Measurements from ENCODE around the gene RNF150.
"Not testable (repeated sequence)": the region's sequence is repeated elsewhere in the genome, so short reads cannot be mapped to it uniquely, and the experiment has no call there.

RNF150 gene

GRCh38 chr4:141074098-141074878 is 59.0 kb downstream of the RNF150 start:
- no peak for DNase-seq

GRCh38 chr4:141066690-141067089 is 66.6 kb downstream of the RNF150 start:
- no peak for DNase-seq

GRCh38 chr4:141065872-141066271 is 67.4 kb downstream of the RNF150 start:
- no peak for DNase-seq

- DNase-seq = no peak
These were observed 70.6 kb downstream of the RNF150 start for GRCh38 chr4:141062651-141063050.

GRCh38 chr4:141058591-141059512 is 74.4 kb downstream of the RNF150 start:
- DNase-seq = no peak

GRCh38 chr4:141057582-141057981 is 75.7 kb downstream of the RNF150 start:
- no peak for DNase-seq

GRCh38 chr4:141056473-141056872 is 76.8 kb downstream of the RNF150 start:
- DNase-seq = no peak

GRCh38 chr4:141054446-141054845 is 78.8 kb downstream of the RNF150 start:
- DNase-seq = no peak

GRCh38 chr4:141050999-141051398 is 82.3 kb downstream of the RNF150 start:
- not testable (repeated sequence) for DNase-seq

- no peak for DNase-seq
These were observed 85.9 kb downstream of the RNF150 start for GRCh38 chr4:141047228-141047884.

GRCh38 chr4:141046255-141046654 is 87.0 kb downstream of the RNF150 start:
- DNase-seq = no peak

- no peak for DNase-seq
These were observed 87.4 kb downstream of the RNF150 start for GRCh38 chr4:141045848-141046247.

- DNase-seq = no peak
These were observed 92.2 kb downstream of the RNF150 start for GRCh38 chr4:141041021-141041476.

- no peak for DNase-seq
These were observed 94.1 kb downstream of the RNF150 start for GRCh38 chr4:141039156-141039555.

GRCh38 chr4:141038428-141038827 is 94.8 kb downstream of the RNF150 start:
- DNase-seq = no peak

GRCh38 chr4:141037446-141037845 is 95.8 kb downstream of the RNF150 start:
- DNase-seq = no peak

- DNase-seq = no peak
These were observed 96.5 kb downstream of the RNF150 start for GRCh38 chr4:141036786-141037185.

GRCh38 chr4:141035920-141036319 is 97.3 kb downstream of the RNF150 start:
- DNase-seq = no peak

GRCh38 chr4:141028024-141028529 is 105.2 kb downstream of the RNF150 start:
- no peak for DNase-seq

GRCh38 chr4:141027421-141027820 is 105.8 kb downstream of the RNF150 start:
- no peak for DNase-seq

- DNase-seq = no peak
These were observed 106.4 kb downstream of the RNF150 start for GRCh38 chr4:141026900-141027299.

- no peak for DNase-seq
These were observed 110.2 kb downstream of the RNF150 start for GRCh38 chr4:141023051-141023450.

GRCh38 chr4:141022111-141022695 is 111.1 kb downstream of the RNF150 start:
- no peak for DNase-seq
